Activated naive CD4-positive, alpha-beta T cell treated with anti-CD3 and anti-CD28 coated beads, Interleukin-2, amount 50 U/mL, for 16 hours (primary cell): ENCODE measurements around the gene TRIM29.

ENCODE experiments used
- DNase-seq: peaks from one replicate; pipeline ENCODE4 v3.0.0-alpha.2; 2020

Gene TRIM29

GRCh38 chr11:120090411-120090810 is 47.5 kb downstream of the TRIM29 start:
- DNase-seq: no peak

GRCh38 chr11:120089036-120090001 is 48.6 kb downstream of the TRIM29 start:
- DNase-seq: no peak

- no peak for DNase-seq
Observed at GRCh38 chr11:120088056-120088455, 49.9 kb downstream of the TRIM29 start.

- DNase-seq: no peak
Observed at GRCh38 chr11:120086651-120087050, 51.3 kb downstream of the TRIM29 start.

- DNase-seq: peak; percentile 16
Observed at GRCh38 chr11:120079750-120080610, 57.9 kb downstream of the TRIM29 start.

- no peak for DNase-seq
Observed at GRCh38 chr11:120078397-120078796, 59.5 kb downstream of the TRIM29 start.

- no peak for DNase-seq
Observed at GRCh38 chr11:120074076-120074475, 63.8 kb downstream of the TRIM29 start.

- DNase-seq: no peak
Observed at GRCh38 chr11:120073196-120073595, 64.7 kb downstream of the TRIM29 start.

- DNase-seq: no peak
Observed at GRCh38 chr11:120068114-120068573, 69.8 kb downstream of the TRIM29 start.

- DNase-seq: no peak
Observed at GRCh38 chr11:120067438-120068113, 70.3 kb downstream of the TRIM29 start.

GRCh38 chr11:120066738-120067437 is 71.0 kb downstream of the TRIM29 start:
- DNase-seq: no peak

- no peak for DNase-seq
Observed at GRCh38 chr11:120065876-120066275, 72.0 kb downstream of the TRIM29 start.

- DNase-seq: no peak
Observed at GRCh38 chr11:120065176-120065575, 72.7 kb downstream of the TRIM29 start.

GRCh38 chr11:120064341-120064740 is 73.6 kb downstream of the TRIM29 start:
- DNase-seq: no peak

- DNase-seq: no peak
Observed at GRCh38 chr11:120063686-120064340, 74.1 kb downstream of the TRIM29 start.

- no peak for DNase-seq
Observed at GRCh38 chr11:120062561-120062930, 75.4 kb downstream of the TRIM29 start.

- DNase-seq: no peak
Observed at GRCh38 chr11:120061761-120062560, 76.0 kb downstream of the TRIM29 start.
